ENCODE data around the gene HUNK. TPM values are rescaled to one million over a fixed set of nuclear protein-coding genes. Genes with fewer than 3 reads are reported as not detected.

The HUNK gene
- total and polyA plus RNA-seq, 2 experiments from 2014 or later: 6.7 to 9.2 TPM

- peaks cover 15% of the 10 kb centered on the region for H3K4me1 ChIP-seq (ENCODE audit: low read depth)
- TF ChIP-seq, protein P1, sequence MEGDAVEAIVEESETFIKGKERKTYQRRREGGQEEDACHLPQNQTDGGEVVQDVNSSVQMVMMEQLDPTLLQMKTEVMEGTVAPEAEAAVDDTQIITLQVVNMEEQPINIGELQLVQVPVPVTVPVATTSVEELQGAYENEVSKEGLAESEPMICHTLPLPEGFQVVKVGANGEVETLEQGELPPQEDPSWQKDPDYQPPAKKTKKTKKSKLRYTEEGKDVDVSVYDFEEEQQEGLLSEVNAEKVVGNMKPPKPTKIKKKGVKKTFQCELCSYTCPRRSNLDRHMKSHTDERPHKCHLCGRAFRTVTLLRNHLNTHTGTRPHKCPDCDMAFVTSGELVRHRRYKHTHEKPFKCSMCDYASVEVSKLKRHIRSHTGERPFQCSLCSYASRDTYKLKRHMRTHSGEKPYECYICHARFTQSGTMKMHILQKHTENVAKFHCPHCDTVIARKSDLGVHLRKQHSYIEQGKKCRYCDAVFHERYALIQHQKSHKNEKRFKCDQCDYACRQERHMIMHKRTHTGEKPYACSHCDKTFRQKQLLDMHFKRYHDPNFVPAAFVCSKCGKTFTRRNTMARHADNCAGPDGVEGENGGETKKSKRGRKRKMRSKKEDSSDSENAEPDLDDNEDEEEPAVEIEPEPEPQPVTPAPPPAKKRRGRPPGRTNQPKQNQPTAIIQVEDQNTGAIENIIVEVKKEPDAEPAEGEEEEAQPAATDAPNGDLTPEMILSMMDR (IDR thresholded peaks at IDR 0.05; ENCODE audit: low read depth, low read length): no peak
- no peaks in the 10 kb centered on the region for H3K36me3 ChIP-seq
- H3K9me3 ChIP-seq (ENCODE audit: low read depth): no peaks in the 10 kb centered on the region
- DNase-seq (ENCODE audit: low read depth in 1 of 2, low spot score in 1 of 2): no peak
- H3K27me3 ChIP-seq: no peaks in the 10 kb centered on the region
- H3K27ac ChIP-seq: no peak overlapping the region
- no peak overlapping the region for H3K4me3 ChIP-seq
Measured at GRCh38 chr21:31898933-31899630, 26.3 kb downstream of the HUNK start.

DNA sequence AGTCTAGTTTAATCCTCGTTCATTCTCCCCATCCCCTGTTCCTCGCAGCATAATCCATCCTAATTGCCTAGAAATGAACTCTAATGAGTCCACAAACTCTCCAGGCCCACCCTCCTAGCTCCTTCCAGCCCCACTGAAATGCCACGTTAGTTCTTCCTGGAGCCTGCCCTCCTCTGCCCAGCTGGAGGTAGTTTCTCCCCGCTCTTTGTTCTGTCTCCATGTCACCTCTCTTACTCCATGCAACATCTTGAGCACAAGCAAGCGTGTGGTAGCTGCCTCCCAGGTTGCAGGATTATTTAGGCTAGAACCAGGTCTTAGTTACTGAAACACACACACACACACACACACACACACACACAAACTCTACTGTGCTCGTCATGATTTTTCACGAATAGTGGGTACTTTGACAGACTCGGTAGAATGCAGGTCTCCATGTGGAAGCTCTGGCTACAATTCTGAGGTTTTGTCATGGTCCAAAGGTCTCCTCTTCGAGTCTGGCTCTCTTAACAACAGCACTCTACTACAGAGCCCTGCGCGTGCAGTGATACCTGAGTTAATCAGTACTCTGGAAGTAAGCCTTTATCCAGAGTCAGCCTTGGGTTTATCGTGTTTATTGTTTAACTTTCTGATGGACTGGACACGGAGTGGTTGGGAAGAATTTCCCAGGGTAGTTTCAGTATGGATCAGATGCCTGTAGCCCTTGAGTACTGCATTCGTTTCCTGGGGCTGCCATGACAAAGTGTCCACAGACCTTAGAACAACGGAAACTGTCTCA is 27.5 kb downstream of the HUNK start:
- TF ChIP-seq, protein P1 (IDR thresholded peaks at IDR 0.05; ENCODE audit: low read depth, low read length): no peak
- DNase-seq (ENCODE audit: low read depth in 1 of 2, low spot score in 1 of 2): no peak
- no peaks in the 10 kb centered on the region for H3K9me3 ChIP-seq (ENCODE audit: low read depth)

DNA sequence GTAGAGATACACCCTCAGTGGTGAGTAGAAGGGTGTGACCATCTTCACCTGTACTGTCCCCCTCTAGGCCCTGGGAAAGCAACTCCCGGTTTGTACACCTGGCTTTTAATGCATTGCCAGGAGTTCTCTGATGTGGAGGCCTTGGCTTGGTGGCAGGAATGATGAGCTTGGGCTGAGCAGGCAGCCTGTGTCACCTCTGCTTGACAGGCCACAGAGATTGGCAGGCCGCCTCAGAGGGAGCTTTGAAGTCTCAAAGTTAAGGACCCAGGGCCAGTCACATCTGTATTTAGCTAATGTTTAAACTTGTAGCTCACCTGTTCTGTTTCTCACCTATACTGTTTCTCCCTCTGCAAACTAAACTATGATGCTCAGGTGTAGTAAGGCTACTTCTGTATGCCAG is 28.5 kb downstream of the HUNK start:
- TF ChIP-seq, protein P1 (IDR thresholded peaks at IDR 0.05; ENCODE audit: low read depth, low read length): no peak
- H3K27me3 ChIP-seq: no peaks in the 10 kb centered on the region
- no peaks in the 10 kb centered on the region for H3K9me3 ChIP-seq (ENCODE audit: low read depth)
- no peaks in the 10 kb centered on the region for H3K36me3 ChIP-seq
- peaks cover 7% of the 10 kb centered on the region for H3K4me1 ChIP-seq (ENCODE audit: low read depth)
- H3K27ac ChIP-seq: no peak overlapping the region
- no peak overlapping the region for H3K4me3 ChIP-seq
- DNase-seq (ENCODE audit: low read depth in 1 of 2, low spot score in 1 of 2): no peak

More for the DNA sequence above, 27.5 kb downstream of the HUNK start:
- Histone ChIP-seq H3K27ac (no peak overlapping the region), H3K27me3 (no peaks in the 10 kb centered on the region), H3K36me3 (no peaks in the 10 kb centered on the region), H3K4me3 (no peak overlapping the region), H3K4me1 (ENCODE audit: low read depth) (peaks cover 6% of the 10 kb centered on the region)

GRCh38 chr21:31902438-31902837 is 29.6 kb downstream of the HUNK start:
- TF ChIP-seq, protein P1 (IDR thresholded peaks at IDR 0.05; ENCODE audit: low read depth, low read length): no peak

GRCh38 chr21:31903896-31904295 is 31.1 kb downstream of the HUNK start:
- no peaks in the 10 kb centered on the region for H3K36me3 ChIP-seq
- H3K9me3 ChIP-seq (ENCODE audit: low read depth): no peaks in the 10 kb centered on the region
- peaks cover 20% of the 10 kb centered on the region for H3K4me1 ChIP-seq (ENCODE audit: low read depth)
- TF ChIP-seq, protein P1 (IDR thresholded peaks at IDR 0.05; ENCODE audit: low read depth, low read length): no peak
- no peaks in the 10 kb centered on the region for H3K27me3 ChIP-seq
- no peak for DNase-seq (ENCODE audit: low read depth in 1 of 2, low spot score in 1 of 2)
- H3K4me3 ChIP-seq: no peak overlapping the region
- no peak overlapping the region for H3K27ac ChIP-seq

More at GRCh38 chr21:31902438-31902837, 29.6 kb downstream of the HUNK start:
- Histone ChIP-seq H3K27me3 (no peaks in the 10 kb centered on the region), H3K4me3 (no peak overlapping the region), H3K4me1 (ENCODE audit: low read depth) (peaks cover 7% of the 10 kb centered on the region), H3K27ac (no peak overlapping the region), H3K36me3 (no peaks in the 10 kb centered on the region), H3K9me3 (ENCODE audit: low read depth) (no peaks in the 10 kb centered on the region)
- no peak for DNase-seq (ENCODE audit: low read depth in 1 of 2, low spot score in 1 of 2)

All from cardiac muscle cell (in vitro differentiated cells and primary cell).